ENCODE measurements around the gene ABI3BP. TPM values are rescaled to one million over a fixed set of nuclear protein-coding genes. Genes with fewer than 3 reads are reported as not detected.

The ABI3BP gene
- polyA plus RNA-seq, 3 donors, result not detected

DNA sequence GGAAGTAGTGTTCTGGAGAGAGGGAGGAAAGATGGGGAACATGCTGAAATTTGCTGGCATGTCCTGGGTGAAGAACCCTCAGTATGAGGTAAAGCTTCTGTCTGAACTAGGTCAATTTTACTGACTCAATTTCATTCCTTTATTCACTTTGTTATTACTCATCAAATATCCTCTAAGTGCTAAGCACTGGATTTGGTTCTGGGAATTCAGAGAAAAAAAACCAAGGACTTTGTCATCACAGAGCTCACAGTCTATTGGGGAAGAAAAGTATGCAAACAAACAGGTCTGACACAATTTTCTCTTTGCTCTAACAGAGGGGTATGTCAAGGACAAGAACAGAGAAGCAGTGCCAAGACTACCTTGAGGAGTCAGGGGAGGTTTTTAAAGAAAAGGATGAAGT is 215.9 kb downstream of the ABI3BP start:
- DNase-seq, result no peak
- H3K9me3 ChIP-seq (replicated peaks in 1 of 2; ENCODE audit: control insufficient read depth in 1 of 2, insufficient read depth in 1 of 2, low read length in 2 of 2), result no peaks in the 10 kb centered on the region
- H3K9ac ChIP-seq (ENCODE audit: insufficient read depth, low read length, poor library complexity, severe bottlenecking), result no peak overlapping the region
- H3K4me1 ChIP-seq (ENCODE audit: control insufficient read depth in 1 of 2, insufficient read depth in 2 of 2, low read length in 2 of 2), result no peaks in the 10 kb centered on the region
- no peak overlapping the region for H3K27ac Mint-ChIP-seq
- H4K20me1 ChIP-seq (ENCODE audit: insufficient read depth, low read length), result no peaks in the 10 kb centered on the region
- H3K36me3 Mint-ChIP-seq, result no peaks in the 10 kb centered on the region
- no peak overlapping the region for H3K4me3 Mint-ChIP-seq
- no peak overlapping the region for H2AFZ ChIP-seq (ENCODE audit: insufficient read depth, low read depth, low read length, poor library complexity, severe bottlenecking)
- no peak overlapping the region for H3K4me2 ChIP-seq (replicated peaks; ENCODE audit: extremely low read depth, low read length, poor library complexity, severe bottlenecking)
- H3K4me3 ChIP-seq (replicated peaks in 1 of 3; ENCODE audit: low read depth in 2 of 3, low read length in 3 of 3), result no peak overlapping the region
- no peaks in the 10 kb centered on the region for H3K27me3 ChIP-seq (ENCODE audit: control insufficient read depth in 2 of 2, insufficient read depth in 2 of 2, low read length in 2 of 2)
- H3K4me1 Mint-ChIP-seq, result no peaks in the 10 kb centered on the region
- H3K27me3 Mint-ChIP-seq (ENCODE audit: low read depth in 3 of 3), result peaks cover 0 to 5% (median 1%) of the 10 kb centered on the region in 3 donors
- no peaks in the 10 kb centered on the region for H3K36me3 ChIP-seq (replicated peaks in 1 of 2; ENCODE audit: control insufficient read depth in 1 of 2, insufficient read depth in 2 of 2, low read length in 2 of 2)
- no peak for TF ChIP-seq CTCF (IDR thresholded peaks at IDR 0.05)
- H3K79me2 ChIP-seq (ENCODE audit: insufficient read depth, low read length), result no peaks in the 10 kb centered on the region
- intact Hi-C loops (cut with micrococcal nuclease), result no loop called here
- no peak overlapping the region for H3K27ac ChIP-seq (ENCODE audit: low read depth in 1 of 2, low read length in 2 of 2)
- H3K9me3 Mint-ChIP-seq, result peaks cover 0 to 6% (median 0%) of the 10 kb centered on the region in 7 donors

DNA sequence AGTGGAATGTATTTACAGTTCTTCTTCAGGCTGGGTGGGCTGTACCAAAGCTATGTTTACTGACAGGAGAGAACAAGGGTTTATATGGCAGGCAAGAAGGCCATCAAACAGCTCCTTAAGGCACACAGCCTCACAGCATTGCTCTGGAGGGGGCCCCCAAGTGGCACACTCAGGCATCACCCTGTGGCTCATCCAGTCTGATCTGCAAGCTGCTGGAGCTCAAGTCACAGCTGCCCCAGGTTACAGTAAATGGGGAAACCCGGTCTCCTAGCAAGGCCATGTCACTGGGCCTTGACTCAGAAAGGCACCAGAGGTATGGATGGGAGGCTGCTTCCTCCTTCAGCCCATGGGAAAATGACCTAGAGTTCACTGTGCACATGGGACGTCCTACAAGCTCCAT is 216.5 kb downstream of the ABI3BP start:
- no peaks in the 10 kb centered on the region for H3K36me3 ChIP-seq (replicated peaks in 1 of 2; ENCODE audit: control insufficient read depth in 1 of 2, insufficient read depth in 2 of 2, low read length in 2 of 2)
- intact Hi-C loops (cut with micrococcal nuclease), result no loop called here
- no peaks in the 10 kb centered on the region for H3K9me3 ChIP-seq (replicated peaks in 1 of 2; ENCODE audit: control insufficient read depth in 1 of 2, insufficient read depth in 1 of 2, low read length in 2 of 2)
- H4K20me1 ChIP-seq (ENCODE audit: insufficient read depth, low read length), result no peaks in the 10 kb centered on the region
- no peak overlapping the region for H3K4me3 ChIP-seq (replicated peaks in 1 of 3; ENCODE audit: low read depth in 2 of 3, low read length in 3 of 3)
- no peak overlapping the region for H3K4me2 ChIP-seq (replicated peaks; ENCODE audit: extremely low read depth, low read length, poor library complexity, severe bottlenecking)
- Mint-ChIP-seq H3K4me1 (no peaks in the 10 kb centered on the region), H3K27ac (no peak overlapping the region), H3K36me3 (no peaks in the 10 kb centered on the region), H3K9me3 (peaks cover 0 to 5% (median 0%) of the 10 kb centered on the region in 7 donors), H3K27me3 (ENCODE audit: low read depth in 3 of 3) (peaks cover 0 to 5% (median 1%) of the 10 kb centered on the region in 3 donors), H3K4me3 (no peak overlapping the region)
- H3K27me3 ChIP-seq (ENCODE audit: control insufficient read depth in 2 of 2, insufficient read depth in 2 of 2, low read length in 2 of 2), result no peaks in the 10 kb centered on the region
- WGBS (ENCODE audit: insufficient coverage), result 80% methylated on average over 1 of the region's 2 CpGs
- H3K4me1 ChIP-seq (ENCODE audit: control insufficient read depth in 1 of 2, insufficient read depth in 2 of 2, low read length in 2 of 2), result no peaks in the 10 kb centered on the region
- peak in 1 of 3 donors; percentile 5 for DNase-seq
- H3K79me2 ChIP-seq (ENCODE audit: insufficient read depth, low read length), result no peaks in the 10 kb centered on the region
- no peak overlapping the region for H3K9ac ChIP-seq (ENCODE audit: insufficient read depth, low read length, poor library complexity, severe bottlenecking)
- no peak overlapping the region for H3K27ac ChIP-seq (ENCODE audit: low read depth in 1 of 2, low read length in 2 of 2)
- no peak for TF ChIP-seq CTCF (IDR thresholded peaks at IDR 0.05)
- H2AFZ ChIP-seq (ENCODE audit: insufficient read depth, low read depth, low read length, poor library complexity, severe bottlenecking), result no peak overlapping the region

Measured in CD14-positive monocyte (primary cell).